ENCODE results near the gene EIF3K.

The EIF3K gene

GRCh38 chr19:38657633-38658222 lies 38.7 kb downstream of the EIF3K start:
- H3K9ac ChIP-seq (ENCODE audit: low read length): no peak overlapping the region
- H2AFZ ChIP-seq (ENCODE audit: low read length): no peak overlapping the region
- no peaks in the 10 kb centered on the region for H3K9me2 ChIP-seq (replicated peaks; ENCODE audit: insufficient read depth, low read length)
- DNase-seq: no peak
- no peak overlapping the region for H3K4me2 ChIP-seq (ENCODE audit: low read depth, low read length)
- H3K4me3 ChIP-seq (ENCODE audit: low read length): no peak overlapping the region
- H3F3A ChIP-seq (ENCODE audit: insufficient read depth, low read length): 0 out of 2 replicates have a peak, but pooled peaks cover 5% of the 10 kb centered on the region
- peaks cover 98% of the 10 kb centered on the region for H3K79me2 ChIP-seq (ENCODE audit: low read length)
- peaks cover 32% of the 10 kb centered on the region for H4K20me1 ChIP-seq (ENCODE audit: insufficient read depth, low read length)
- H3K4me1 ChIP-seq (ENCODE audit: low read length): peaks cover 16% of the 10 kb centered on the region
- H3K9me3 ChIP-seq (replicated peaks; ENCODE audit: insufficient read depth, low read length): no peaks in the 10 kb centered on the region
- peak overlapping the region; percentile 31; the same call in 1 of the 2 replicates for H3K27ac ChIP-seq (ENCODE audit: low read length)
- TF ChIP-seq CTCF (IDR thresholded peaks at IDR 0.05; ENCODE audit: low read length): no peak
- TF ChIP-seq EZH2phosphoT487 (IDR thresholded peaks at IDR 0.05; ENCODE audit: low read length): no peak
- no peak for TF ChIP-seq EZH2 (optimal IDR thresholded peaks at IDR 0.05; ENCODE audit: low read depth, low read length)
- no peaks in the 10 kb centered on the region for H3K27me3 ChIP-seq (replicated peaks; ENCODE audit: insufficient read depth, low read length)
- no peaks in the 10 kb centered on the region for H3K36me3 ChIP-seq (replicated peaks; ENCODE audit: insufficient read depth, low read length)

- Histone ChIP-seq H3K27ac (ENCODE audit: low read length) (no peak overlapping the region), H3K4me3 (ENCODE audit: low read length) (no peak overlapping the region), H3K79me2 (ENCODE audit: low read length) (peaks cover 98% of the 10 kb centered on the region), H3K36me3 (replicated peaks; ENCODE audit: insufficient read depth, low read length) (no peaks in the 10 kb centered on the region), H3K9me2 (replicated peaks; ENCODE audit: insufficient read depth, low read length) (no peaks in the 10 kb centered on the region), H3K9ac (ENCODE audit: low read length) (no peak overlapping the region), H3K4me1 (ENCODE audit: low read length) (peaks cover 16% of the 10 kb centered on the region), H3F3A (ENCODE audit: insufficient read depth, low read length) (0 out of 2 replicates have a peak, but pooled peaks cover 4% of the 10 kb centered on the region), H3K27me3 (replicated peaks; ENCODE audit: insufficient read depth, low read length) (no peaks in the 10 kb centered on the region), H3K9me3 (replicated peaks; ENCODE audit: insufficient read depth, low read length) (no peaks in the 10 kb centered on the region), H2AFZ (ENCODE audit: low read length) (no peak overlapping the region), H3K4me2 (ENCODE audit: low read depth, low read length) (no peak overlapping the region), H4K20me1 (ENCODE audit: insufficient read depth, low read length) (peaks cover 25% of the 10 kb centered on the region)
- no peak for TF ChIP-seq EZH2phosphoT487 (IDR thresholded peaks at IDR 0.05; ENCODE audit: low read length)
- TF ChIP-seq EZH2 (optimal IDR thresholded peaks at IDR 0.05; ENCODE audit: low read depth, low read length): no peak
- TF ChIP-seq CTCF (IDR thresholded peaks at IDR 0.05; ENCODE audit: low read length): no peak
- DNase-seq: no peak
These were observed 39.7 kb downstream of the EIF3K start for GRCh38 chr19:38658462-38659306.

- Histone ChIP-seq H3K36me3 (replicated peaks; ENCODE audit: insufficient read depth, low read length) (no peaks in the 10 kb centered on the region), H3K9me3 (replicated peaks; ENCODE audit: insufficient read depth, low read length) (no peaks in the 10 kb centered on the region), H3K79me2 (ENCODE audit: low read length) (peaks cover 98% of the 10 kb centered on the region), H3K4me1 (ENCODE audit: low read length) (0 out of 2 replicates have a peak, but pooled peaks cover 7% of the 10 kb centered on the region), H3K9ac (ENCODE audit: low read length) (no peak overlapping the region), H3K4me3 (ENCODE audit: low read length) (no peak overlapping the region), H3K9me2 (replicated peaks; ENCODE audit: insufficient read depth, low read length) (no peaks in the 10 kb centered on the region), H4K20me1 (ENCODE audit: insufficient read depth, low read length) (peaks cover 19% of the 10 kb centered on the region; the same call in 1 of the 2 replicates), H2AFZ (ENCODE audit: low read length) (no peak overlapping the region), H3F3A (ENCODE audit: insufficient read depth, low read length) (no peaks in the 10 kb centered on the region), H3K4me2 (ENCODE audit: low read depth, low read length) (no peak overlapping the region), H3K27ac (ENCODE audit: low read length) (no peak overlapping the region), H3K27me3 (replicated peaks; ENCODE audit: insufficient read depth, low read length) (no peaks in the 10 kb centered on the region)
- TF ChIP-seq EZH2 (optimal IDR thresholded peaks at IDR 0.05; ENCODE audit: low read depth, low read length): no peak
- TF ChIP-seq CTCF (IDR thresholded peaks at IDR 0.05; ENCODE audit: low read length): no peak
- TF ChIP-seq EZH2phosphoT487 (IDR thresholded peaks at IDR 0.05; ENCODE audit: low read length): no peak
- DNase-seq: no peak
These were observed 41.7 kb downstream of the EIF3K start for GRCh38 chr19:38660724-38661123.
